Endothelial cell of umbilical vein (primary cell): ENCODE results near the gene MME.

ENCODE experiments used
- CTCF ChIP-seq, 2 donors: IDR thresholded peaks; 1 replicate in 1 of 2; 2 replicates in 1 of 2; pipeline ENCODE4 v1.5.1; 2011; ENCODE audit warnings: low read length in 2 of 2, mild to moderate bottlenecking in 2 of 2, moderate library complexity in 2 of 2, control low read depth in 1 of 2, inconsistent platforms in 1 of 2, low read depth in 1 of 2; ENCODE audit not compliant: insufficient read depth in 1 of 2; ENCODE audit errors: extremely low read depth in 1 of 2
- MAX ChIP-seq: IDR thresholded peaks from 2 replicates; pipeline ENCODE4 v1.6.1; 2011; ENCODE audit not compliant: insufficient read depth, insufficient read length
- MYC ChIP-seq: IDR thresholded peaks from one replicate; pipeline ENCODE4 v1.6.1; 2011; ENCODE audit warnings: mild to moderate bottlenecking, low read depth, low read length
- POLR2A ChIP-seq: IDR thresholded peaks from 2 replicates; pipeline ENCODE4 v1.6.1; 2012; ENCODE audit warnings: low read depth, mild to moderate bottlenecking, control low read depth, low read length

GRCh38 chr3:155097009-155097349 lies 16.9 kb downstream of the MME start:
- TF ChIP-seq MAX (no peak), CTCF (IDR thresholded peaks at IDR 0.05; ENCODE audit: extremely low read depth in 1 of 2, insufficient read depth in 1 of 2, low read depth in 1 of 2, low read length in 2 of 2) (no peak), POLR2A (no peak), MYC (no peak)
